Fibroblast of the conjunctiva (primary cell): ENCODE data around the gene RHOC.

Experiments
- DNase-seq: peaks from one replicate; pipeline ENCODE4 v3.0.0-alpha.2; 2010; ENCODE audit warnings: low read depth

The RHOC gene

DNA sequence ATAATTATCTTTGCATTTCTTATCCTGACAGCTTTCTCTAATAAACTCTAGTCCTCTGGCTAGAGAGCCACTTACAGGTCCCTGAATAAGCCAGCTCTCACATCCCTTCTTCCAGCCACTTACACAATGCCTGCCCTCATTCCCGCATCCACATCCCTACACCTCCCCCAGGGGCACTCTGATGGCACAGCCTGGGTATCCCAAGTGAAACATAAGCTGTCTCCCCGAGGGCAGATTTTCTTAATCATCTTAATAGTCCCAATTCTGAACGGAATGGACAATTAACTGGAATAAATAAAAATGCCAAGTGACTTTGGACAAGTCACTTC is 4.9 kb downstream of the RHOC start:
- DNase-seq = no peak

DNA sequence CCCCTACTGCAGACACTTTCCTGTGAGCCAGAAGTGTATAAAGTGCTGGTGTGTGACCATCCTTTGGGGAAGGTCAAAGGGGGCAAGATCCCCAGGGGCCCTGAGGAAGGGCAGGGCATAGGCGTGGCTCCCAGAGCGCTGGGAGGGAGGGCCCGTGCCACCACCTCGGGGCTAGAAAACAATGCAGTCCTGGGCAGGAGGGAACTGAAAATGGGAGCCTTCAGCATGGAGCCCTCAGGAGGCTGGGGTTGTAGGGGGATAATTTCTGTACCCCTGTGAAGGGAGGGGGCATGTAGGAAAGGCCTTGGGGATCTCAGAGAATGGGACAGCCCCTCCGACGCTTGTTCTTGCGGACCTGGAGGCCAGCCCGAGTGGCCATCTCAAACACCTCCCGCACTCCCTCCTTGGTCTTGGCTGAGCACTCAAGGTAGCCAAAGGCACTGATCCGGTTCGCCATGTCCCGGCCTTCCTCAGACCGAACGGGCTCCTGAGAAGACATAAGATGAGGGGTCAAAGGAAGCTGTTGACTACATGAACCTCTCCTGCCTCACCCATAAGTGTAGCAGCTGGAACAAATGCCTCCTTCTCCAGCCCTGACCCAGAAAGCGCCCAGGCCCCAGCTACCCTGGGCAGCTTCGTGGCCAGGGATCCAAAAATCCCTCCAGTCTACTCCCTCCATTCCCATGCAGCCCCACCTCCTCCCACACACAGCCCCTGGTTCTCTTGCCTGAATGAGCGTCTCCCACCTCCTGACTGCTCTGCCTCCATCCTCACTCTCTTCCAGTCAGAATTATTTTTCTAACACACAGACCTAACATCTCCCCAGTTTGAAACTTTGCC is 5.5 kb downstream of the RHOC start:
- DNase-seq = no peak

DNA sequence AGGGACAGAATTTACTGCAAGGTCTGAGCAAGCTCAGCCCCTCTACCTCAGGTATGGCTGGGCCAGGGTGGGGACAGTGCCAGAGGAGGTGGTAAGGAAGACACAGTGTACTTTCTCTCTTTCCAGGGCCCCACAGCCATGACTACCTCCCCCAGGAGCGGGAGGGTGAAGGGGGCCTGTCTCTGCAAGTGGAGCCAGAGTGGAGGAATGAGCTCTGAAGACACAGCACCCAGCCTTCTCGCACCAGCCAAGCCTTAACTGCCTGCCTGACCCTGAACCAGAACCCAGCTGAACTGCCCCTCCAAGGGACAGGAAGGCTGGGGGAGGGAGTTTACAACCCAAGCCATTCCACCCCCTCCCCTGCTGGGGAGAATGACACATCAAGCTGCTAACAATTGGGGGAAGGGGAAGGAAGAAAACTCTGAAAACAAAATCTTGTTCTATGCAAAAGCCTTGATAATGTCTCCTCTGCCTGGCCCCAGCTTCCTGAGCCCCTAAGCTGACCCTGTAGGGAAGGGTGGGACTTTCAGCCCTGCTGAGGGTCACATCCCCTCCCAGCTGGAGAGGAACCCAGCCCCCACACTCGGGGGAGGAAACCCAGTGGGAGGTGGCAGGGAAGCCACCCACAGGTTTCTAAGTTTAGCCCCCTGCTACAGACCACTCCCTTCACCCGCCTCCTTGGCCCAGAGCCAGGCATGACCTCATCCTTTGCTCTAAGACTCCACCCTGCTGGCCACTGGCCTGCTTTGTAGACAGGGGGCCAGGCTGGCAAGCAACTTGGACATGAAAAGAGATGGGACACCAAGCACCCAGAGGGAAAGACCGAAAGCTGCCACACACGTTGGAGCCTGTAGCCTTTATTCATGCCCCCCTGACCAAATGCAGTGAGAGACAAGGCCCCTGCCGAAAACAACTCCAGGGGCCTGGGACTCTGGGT is 6.4 kb downstream of the RHOC start:
- peak; percentile 94 for DNase-seq

DNA sequence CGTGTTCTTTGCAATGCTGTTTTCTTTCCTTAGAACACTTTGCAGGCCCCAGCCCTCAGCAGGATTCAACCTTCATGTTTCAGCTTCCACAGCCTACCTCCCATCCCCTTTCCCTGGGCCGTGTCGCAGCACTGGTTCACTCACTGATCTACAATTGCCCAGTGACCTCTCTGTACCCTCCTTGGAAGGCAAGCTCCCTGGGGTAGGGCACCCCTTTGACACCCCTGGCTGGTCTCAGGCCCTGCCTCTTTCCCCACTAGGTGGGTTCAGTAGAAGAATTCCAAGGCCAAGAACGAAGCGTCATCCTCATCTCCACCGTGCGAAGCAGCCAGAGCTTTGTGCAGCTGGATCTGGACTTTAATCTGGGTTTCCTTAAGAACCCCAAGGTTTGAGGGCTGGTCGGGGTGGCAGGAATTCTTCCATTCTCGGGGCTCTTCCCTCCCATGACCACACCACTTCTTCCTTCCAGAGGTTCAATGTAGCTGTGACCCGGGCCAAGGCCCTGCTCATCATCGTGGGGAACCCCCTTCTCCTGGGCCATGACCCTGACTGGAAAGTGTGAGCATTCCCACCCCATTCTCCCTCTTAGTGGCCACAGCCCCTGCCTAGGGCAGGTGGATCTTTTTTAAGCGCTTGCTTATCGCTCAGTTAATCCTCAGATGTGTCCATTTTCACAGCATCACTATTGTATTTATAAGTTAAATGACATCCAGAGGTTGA is 7.3 kb downstream of the RHOC start:
- DNase-seq = no peak

DNA sequence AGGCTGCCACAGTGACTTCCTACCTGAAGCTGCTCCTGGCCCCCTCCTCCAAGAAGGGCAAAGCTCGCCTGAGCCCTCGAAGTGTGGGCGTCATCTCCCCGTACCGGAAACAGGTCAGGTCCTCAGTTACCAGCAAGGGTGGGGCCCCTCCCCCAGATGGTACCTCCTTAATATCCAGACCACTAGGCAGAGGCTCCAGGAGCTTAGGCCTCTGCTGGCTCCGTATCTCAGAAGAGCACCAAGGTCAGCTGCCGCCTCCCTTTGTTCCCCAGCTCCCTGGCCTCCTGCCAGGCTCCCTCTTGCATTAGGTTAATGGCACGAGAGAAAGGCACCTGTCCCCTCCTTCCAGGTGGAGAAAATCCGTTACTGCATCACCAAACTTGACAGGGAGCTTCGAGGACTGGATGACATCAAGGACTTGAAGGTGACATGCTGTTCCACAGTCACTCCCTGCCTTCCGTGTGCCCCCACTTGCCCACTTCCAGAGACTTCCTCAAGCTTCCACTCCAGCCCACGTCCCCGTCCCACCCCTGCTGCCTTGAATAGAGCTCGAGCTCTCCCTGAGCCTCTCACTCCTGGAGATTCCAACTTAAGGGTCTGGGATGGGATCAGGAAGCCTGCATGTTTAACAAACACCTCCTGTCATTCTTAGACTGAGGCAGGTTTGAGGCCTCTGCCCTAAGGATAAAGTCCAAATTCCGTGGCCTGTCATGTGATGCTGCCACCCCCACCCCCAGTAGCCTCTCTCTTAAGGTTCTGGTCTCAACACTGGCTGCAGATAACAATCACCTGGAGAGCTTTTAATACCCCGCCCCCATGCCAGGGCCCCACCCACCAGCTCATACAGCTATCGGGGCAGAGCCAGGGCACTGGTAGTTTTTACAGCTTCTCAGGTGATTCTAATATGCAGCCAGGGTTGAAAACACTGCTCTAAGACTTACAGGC is 8.3 kb downstream of the RHOC start:
- no peak for DNase-seq

DNA sequence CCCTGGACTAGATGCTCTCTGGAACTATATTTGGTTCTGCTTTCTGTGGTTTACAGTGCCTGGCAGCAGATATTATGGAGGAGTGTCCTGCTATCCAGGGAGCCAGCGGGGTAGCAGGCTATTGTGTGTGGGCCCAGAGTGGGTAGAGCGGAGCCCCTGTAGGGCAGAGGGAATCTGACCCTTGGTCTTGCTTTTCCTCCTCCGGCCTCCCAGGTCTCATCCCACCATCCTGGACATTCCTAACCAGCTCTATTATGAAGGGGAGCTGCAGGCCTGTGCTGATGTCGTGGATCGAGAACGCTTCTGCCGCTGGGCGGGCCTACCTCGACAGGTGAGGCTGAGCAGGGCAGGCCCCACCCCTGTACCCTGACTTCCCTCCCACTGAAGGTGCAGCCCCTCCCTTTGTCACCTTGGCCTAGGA is 9.1 kb downstream of the RHOC start:
- no peak for DNase-seq

DNA sequence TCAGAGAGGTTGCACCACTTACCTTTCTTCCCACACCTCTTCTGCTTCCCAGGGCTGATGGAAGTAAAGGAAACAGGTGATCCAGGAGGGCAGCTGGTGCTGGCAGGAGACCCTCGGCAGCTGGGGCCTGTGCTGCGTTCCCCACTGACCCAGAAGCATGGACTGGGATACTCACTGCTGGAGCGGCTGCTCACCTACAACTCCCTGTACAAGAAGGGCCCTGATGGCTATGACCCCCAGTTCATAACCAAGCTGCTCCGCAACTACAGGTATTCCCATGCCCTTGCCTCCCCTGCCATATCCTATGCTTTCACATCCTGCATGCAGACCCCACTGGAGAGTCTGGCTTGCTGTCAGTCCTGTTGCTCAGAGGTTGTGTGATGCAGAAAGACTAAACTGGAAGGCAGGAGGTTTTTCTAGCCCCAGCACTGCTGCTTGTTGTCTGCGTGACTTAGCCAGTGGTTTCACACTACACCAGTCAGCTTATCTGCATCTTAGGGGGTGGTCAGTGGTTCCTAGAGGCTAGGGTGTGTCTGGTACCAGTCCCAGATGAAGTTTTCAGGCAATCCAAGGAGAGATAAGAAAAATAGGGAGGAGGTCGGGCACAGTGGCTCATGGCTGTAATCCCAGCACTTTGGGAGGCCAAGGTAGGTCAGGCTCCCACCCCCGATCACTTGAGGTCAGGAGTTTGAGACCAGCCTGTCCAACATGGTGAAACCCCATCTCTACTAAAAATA is 10.2 kb downstream of the RHOC start:
- DNase-seq = no peak

DNA sequence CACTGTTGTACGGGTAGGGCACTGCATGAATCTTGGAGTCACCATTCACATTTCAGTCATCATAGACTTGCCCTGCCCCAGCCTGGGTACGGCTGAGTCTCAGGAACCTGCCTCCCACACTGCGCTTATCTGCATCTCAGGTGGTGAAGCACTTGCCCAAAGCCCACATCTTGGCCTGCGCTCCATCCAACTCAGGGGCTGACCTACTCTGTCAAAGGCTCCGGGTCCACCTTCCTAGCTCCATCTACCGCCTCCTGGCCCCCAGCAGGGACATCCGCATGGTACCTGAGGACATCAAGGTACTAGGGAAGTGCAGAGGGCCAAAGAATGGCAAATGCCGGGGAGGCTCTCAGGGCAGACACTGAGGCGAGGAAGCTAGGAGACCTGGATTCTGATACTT is 11.7 kb downstream of the RHOC start:
- no peak for DNase-seq

DNA sequence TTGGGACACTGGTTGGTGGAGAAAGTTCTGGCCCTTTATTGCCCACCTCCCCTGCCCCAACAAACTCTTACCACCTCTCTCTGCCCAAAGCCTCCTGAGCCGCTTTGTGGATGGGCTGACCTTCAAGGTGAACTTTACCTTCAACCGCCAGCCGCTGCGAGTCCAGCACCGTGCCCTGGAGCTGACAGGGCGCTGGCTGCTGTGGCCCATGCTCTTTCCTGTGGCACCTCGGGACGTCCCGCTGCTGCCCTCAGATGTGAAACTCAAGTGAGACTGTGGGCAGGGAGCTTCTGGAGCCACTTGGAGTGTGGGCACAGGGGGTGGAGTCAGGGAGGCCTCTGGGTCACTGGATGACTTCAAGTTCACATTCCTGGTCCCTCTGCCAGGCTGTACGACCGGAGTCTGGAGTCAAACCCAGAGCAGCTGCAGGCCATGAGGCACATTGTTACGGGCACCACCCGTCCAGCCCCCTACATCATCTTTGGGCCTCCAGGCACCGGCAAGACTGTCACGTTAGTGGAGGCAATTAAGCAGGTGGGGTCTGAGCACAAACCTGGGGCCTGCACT is 12.5 kb downstream of the RHOC start:
- DNase-seq = no peak

DNA sequence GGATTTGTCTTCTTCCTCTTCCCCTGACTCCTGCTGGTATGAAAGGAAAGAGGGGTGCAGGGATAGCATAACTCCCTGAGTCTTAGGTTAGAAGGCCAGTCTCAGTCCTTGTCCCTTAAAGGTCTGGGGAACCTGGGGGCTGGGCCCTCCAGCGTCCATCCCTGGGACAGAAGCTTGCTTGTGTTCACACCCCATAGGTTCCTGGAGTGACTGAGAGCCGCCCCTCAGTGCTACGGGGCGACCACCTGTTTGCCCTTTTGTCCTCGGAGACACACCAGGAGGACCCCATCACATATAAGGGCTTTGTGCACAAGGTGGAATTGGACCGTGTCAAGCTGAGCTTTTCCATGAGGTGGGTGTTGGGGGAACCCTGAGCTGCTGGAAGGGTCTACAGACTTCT is 13.1 kb downstream of the RHOC start:
- DNase-seq = no peak

DNA sequence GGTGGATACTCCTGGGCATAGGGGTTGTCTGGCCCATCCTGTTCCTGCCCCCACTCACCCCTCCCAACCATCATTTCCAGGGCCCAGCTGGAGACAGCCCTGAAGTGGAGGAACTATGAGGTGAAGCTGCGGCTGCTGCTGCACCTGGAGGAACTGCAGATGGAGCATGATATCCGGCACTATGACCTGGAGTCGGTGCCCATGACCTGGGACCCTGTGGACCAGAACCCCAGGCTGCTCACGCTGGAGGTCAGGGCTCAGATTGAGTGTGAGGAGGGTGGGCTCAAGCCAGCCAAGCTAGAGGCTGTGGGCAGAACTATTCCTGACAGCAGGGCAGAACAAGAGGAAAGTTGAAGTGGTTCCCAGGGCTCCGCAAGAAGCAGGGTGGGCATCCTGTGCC is 14.2 kb downstream of the RHOC start:
- no peak for DNase-seq

DNA sequence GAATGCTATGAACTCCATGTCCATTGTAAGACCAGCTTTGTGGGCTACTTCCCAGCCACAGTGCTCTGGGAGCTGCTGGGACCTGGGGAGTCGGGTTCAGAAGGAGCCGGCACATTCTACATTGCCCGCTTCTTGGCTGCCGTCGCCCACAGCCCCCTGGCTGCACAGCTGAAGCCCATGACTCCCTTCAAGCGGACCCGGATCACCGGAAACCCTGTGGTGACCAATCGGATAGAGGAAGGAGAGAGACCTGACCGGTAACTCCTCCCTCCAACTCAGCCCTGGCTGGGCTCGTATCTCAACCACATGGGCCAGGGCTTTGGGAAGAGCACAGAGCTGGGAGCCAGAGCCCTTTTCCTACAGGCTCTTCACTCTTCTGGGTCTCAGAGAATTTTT is 17.1 kb downstream of the RHOC start:
- no peak for DNase-seq

DNA sequence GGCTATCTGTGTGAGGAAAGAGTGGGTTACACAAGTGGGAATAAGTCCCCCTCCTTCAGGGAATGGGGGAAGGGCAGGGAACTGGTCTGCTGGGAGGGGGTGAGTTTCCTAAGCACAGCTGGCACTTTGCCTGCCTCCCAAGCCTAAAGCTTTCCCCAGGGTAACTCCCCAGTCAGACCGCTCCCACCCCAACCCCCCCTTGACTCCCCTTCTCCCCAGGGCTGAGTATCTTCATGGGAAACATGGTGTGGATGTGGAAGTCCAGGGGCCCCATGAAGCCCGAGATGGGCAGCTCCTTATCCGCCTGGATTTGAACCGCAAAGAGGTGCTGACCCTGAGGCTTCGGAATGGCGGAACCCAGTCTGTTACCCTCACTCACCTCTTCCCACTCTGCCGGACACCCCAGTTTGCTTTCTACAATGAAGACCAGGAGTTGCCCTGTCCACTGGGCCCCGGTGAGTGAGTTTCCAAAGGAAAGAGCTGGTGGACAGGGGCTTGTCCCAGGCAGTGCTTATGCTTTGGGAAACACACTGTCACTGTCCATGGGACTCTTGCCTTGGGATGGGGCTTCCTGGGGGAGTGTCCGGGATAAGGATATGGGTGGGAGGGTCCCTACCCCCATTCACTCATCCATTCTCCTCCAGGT is 17.6 kb downstream of the RHOC start:
- DNase-seq = no peak

DNA sequence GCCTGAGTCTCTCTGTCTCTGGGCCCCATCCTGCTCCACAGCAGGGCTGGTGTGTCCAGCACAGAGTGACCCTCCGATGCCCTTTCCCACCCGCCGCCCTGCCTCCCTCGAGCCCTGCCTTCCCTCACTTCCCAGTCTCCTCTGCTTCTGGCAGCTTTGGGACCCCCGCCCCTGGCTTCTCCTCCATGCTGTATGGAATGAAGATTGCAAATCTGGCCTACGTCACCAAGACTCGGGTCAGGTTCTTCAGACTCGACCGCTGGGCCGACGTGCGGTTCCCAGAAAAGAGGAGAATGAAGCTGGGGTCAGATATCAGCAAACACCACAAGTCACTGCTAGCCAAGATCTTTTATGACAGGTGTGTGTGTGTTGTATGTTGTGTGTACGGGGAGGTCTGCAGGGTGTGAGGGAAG is 18.1 kb downstream of the RHOC start:
- no peak for DNase-seq

DNA sequence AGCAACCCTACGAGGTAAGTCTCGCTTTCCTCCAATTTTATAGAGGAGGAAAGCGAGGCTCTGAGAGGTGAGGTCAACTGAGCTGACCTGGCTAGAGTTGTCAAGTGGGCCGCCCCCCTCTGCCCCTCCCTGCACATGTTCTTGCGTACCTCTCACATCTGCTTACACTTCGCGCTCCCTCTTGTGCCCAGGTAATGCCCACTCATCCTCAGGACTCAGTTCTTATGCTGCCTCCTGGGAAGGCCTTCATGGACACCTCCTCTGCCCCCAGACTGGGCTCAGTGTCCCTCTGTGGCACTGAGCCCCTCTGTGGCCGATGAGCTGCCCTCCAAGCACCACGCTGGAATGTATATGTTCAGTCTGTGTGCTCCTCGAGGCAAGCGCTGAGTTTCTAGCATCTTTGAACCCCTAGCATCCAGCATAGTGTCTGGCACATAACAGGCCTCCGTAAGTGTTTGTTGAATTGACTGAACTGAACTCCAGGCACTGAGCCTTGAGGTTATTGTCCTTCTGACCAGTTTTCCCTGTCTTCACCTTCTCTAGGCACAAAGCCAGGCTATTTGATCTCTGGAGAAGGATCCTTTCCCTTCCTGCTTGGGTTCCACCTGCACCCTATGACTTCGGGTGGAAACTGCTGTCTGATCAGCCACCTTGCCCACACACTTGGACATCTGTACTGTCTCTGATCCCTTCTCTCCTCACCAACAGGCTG is 19.0 kb downstream of the RHOC start:
- no peak for DNase-seq

DNA sequence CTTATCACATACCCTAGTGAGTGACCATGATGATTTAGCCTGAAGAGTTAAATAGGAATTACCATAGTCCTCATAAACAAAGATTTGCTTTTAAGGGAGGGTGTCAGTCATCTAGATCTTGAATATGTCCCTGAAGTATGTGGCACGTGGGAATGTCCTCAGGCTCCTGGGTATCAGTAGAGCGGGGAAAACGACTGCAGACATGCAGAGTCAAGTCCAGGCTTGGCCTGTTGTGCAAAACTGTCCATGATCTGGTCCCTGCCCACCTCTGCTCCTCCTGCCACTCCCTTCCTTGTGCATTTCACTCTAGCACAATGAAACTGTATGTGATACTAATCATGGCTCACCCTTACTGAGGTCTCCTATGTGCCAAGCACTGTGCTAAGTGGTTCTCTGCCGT is 19.6 kb downstream of the RHOC start:
- DNase-seq = no peak

DNA sequence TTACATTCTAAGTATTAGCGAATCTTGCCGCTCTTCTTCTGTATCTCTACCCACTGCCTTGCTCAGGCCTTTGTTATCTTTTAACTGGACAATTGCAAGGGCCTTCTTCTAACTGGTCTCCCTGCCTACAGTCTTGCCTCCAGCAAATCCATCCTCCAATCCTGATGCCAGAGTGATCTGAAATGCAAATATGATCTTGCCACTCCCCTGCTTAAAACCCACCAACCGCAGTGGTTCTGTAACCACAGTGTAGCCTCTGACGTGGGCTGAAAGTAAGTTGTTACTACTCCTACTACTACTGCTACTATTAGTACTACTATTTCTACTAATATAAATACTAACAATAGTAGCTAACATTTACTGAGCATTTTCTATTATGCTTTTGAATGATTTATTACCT is 20.1 kb downstream of the RHOC start:
- DNase-seq = no peak

DNA sequence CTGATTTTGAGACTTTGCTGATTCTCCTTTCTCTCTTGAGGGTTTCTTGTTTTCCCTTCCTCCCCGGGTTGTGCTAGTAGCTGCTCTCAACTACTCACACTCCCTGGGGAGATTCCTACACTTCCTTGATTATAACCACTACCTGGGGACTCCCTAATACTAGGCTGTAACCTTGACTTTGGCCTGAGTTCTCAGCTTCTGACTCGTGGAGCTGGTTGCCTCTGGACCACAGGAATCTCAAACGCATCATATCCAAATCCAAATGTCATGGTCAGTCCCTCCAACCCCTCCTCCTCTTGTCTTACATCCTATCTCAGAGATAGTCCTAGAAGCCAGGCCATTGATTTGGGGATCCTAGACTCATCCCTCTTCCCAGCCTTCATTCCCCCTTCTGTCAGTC is 20.5 kb downstream of the RHOC start:
- DNase-seq = no peak

DNA sequence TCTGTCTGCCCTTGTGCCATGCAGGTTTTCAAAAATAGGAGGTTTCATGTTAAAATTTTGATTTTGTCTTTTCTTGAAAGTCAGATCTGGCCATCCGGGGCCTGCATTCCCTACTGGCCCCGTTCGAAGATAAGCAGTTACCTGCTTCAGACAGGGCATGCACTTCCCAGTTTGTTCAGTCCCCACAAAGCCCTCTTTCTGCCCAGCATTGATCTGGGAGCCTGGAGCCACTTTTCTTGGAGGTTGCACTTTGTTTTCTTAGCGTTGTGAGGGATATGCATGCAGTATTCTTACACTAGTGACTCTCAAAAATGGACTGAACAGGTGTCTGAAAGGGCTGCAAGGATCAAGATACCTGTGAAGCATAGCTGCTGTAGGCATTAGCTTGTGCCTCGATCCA is 21.0 kb downstream of the RHOC start:
- no peak for DNase-seq
